WTC11 (cell line): Measurements from ENCODE around the gene LRP10.

Source experiments
- CREM ChIP-seq: sonication (generic); formaldehyde crosslinking; IDR thresholded peaks from 2 replicates; pipeline ENCODE4 v1.8.1; 2022; ENCODE audit warnings: mild to moderate bottlenecking, missing genetic modification reagents, moderate library complexity
- KAT7 ChIP-seq: sonication (generic); formaldehyde crosslinking; IDR thresholded peaks from 2 replicates; pipeline ENCODE4 v1.8.1; 2023; ENCODE audit warnings: missing genetic modification reagents, mild to moderate bottlenecking, borderline replicate concordance
- NR1H2 ChIP-seq: sonication (generic); formaldehyde crosslinking; IDR thresholded peaks from 2 replicates; pipeline ENCODE4 v1.9.0; 2021; ENCODE audit warnings: mild to moderate bottlenecking, moderate library complexity, missing genetic modification reagents
- SP1 ChIP-seq: sonication (generic); formaldehyde crosslinking; conservative IDR thresholded peaks from 2 replicates; pipeline ENCODE4 v1.8.1; 2022; ENCODE audit warnings: missing genetic modification reagents
- TEAD4 ChIP-seq: sonication (generic); formaldehyde crosslinking; IDR thresholded peaks from 2 replicates; pipeline ENCODE4 v1.8.0; 2022; ENCODE audit warnings: mild to moderate bottlenecking, missing genetic modification reagents
- USF2 ChIP-seq: sonication (generic); formaldehyde crosslinking; IDR thresholded peaks from 2 replicates; pipeline ENCODE4 v1.8.1; 2023; ENCODE audit warnings: mild to moderate bottlenecking, missing genetic modification reagents, moderate library complexity
- ZBTB21 ChIP-seq: sonication (generic); formaldehyde crosslinking; IDR thresholded peaks from 2 replicates; pipeline ENCODE4 v1.8.1; 2023; ENCODE audit warnings: mild to moderate bottlenecking, missing genetic modification reagents, borderline replicate concordance
- ZNF219 ChIP-seq: sonication (generic); formaldehyde crosslinking; IDR thresholded peaks from 2 replicates; pipeline ENCODE4 v1.8.0; 2023; ENCODE audit warnings: missing genetic modification reagents, mild to moderate bottlenecking, borderline replicate concordance
- TF ChIP-seq, protein P1 (sequence below): fragments of 200-600 bp; IDR thresholded peaks from 2 replicates; pipeline ENCODE4 v1.8.0; 2022; ENCODE audit warnings: antibody characterized with exemption
- TF ChIP-seq, protein P2 (sequence below): sonication (generic); formaldehyde crosslinking; IDR thresholded peaks from 2 replicates; pipeline ENCODE4 v1.8.0; 2022; ENCODE audit warnings: mild to moderate bottlenecking, missing genetic modification reagents
- TF ChIP-seq, protein P3 (sequence below): sonication (generic); formaldehyde crosslinking; IDR thresholded peaks from 2 replicates; pipeline ENCODE4 v1.8.0; 2022; ENCODE audit warnings: mild to moderate bottlenecking, missing genetic modification reagents

DNA sequence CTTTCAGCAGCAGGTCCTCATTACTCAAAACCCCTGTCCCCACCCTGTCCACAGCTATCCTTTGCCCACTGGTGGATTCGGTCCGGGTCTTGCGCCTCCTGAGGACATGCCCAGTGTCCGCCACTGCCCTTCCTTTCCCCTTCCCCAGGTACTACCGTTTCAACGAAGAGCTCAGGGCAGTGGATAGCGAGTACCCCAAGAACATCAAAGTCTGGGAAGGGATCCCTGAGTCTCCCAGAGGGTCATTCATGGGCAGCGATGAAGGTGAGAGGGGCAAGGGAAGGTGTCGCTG lies 26.5 kb upstream of the LRP10 start:
- no peak for TF ChIP-seq TEAD4 (CRISPR knock-in tag)
- TF ChIP-seq, protein P1, sequence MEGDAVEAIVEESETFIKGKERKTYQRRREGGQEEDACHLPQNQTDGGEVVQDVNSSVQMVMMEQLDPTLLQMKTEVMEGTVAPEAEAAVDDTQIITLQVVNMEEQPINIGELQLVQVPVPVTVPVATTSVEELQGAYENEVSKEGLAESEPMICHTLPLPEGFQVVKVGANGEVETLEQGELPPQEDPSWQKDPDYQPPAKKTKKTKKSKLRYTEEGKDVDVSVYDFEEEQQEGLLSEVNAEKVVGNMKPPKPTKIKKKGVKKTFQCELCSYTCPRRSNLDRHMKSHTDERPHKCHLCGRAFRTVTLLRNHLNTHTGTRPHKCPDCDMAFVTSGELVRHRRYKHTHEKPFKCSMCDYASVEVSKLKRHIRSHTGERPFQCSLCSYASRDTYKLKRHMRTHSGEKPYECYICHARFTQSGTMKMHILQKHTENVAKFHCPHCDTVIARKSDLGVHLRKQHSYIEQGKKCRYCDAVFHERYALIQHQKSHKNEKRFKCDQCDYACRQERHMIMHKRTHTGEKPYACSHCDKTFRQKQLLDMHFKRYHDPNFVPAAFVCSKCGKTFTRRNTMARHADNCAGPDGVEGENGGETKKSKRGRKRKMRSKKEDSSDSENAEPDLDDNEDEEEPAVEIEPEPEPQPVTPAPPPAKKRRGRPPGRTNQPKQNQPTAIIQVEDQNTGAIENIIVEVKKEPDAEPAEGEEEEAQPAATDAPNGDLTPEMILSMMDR: no peak
- TF ChIP-seq ZNF219 (CRISPR knock-in tag): no peak
- no peak for TF ChIP-seq ZBTB21 (CRISPR knock-in tag)
- TF ChIP-seq SP1 (CRISPR knock-in tag): no peak
- TF ChIP-seq, protein P2, sequence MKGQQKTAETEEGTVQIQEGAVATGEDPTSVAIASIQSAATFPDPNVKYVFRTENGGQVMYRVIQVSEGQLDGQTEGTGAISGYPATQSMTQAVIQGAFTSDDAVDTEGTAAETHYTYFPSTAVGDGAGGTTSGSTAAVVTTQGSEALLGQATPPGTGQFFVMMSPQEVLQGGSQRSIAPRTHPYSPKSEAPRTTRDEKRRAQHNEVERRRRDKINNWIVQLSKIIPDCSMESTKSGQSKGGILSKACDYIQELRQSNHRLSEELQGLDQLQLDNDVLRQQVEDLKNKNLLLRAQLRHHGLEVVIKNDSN: no peak
- TF ChIP-seq NR1H2 (CRISPR knock-in tag): no peak
- TF ChIP-seq CREM (CRISPR knock-in tag): no peak
- TF ChIP-seq KAT7: no peak
- TF ChIP-seq USF2 (CRISPR knock-in tag): no peak
- TF ChIP-seq, protein P3, sequence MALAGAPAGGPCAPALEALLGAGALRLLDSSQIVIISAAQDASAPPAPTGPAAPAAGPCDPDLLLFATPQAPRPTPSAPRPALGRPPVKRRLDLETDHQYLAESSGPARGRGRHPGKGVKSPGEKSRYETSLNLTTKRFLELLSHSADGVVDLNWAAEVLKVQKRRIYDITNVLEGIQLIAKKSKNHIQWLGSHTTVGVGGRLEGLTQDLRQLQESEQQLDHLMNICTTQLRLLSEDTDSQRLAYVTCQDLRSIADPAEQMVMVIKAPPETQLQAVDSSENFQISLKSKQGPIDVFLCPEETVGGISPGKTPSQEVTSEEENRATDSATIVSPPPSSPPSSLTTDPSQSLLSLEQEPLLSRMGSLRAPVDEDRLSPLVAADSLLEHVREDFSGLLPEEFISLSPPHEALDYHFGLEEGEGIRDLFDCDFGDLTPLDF (CRISPR knock-in tag): no peak
